HG03469 (cell line): Measurements from ENCODE around the gene C1orf94.
"Not testable (repeated sequence)": the region's sequence is repeated elsewhere in the genome, so short reads cannot be mapped to it uniquely, and the experiment has no call there.

Source experiments
- ATAC-seq: cut with Tn5 transposase; IDR thresholded peaks from one replicate; pipeline ENCODE4 v1.9.1; 2021; ENCODE audit warnings: mild to moderate bottlenecking, moderate library complexity, moderate number of reproducible peaks; ENCODE audit not compliant: unreplicated experiment

C1orf94 gene

DNA sequence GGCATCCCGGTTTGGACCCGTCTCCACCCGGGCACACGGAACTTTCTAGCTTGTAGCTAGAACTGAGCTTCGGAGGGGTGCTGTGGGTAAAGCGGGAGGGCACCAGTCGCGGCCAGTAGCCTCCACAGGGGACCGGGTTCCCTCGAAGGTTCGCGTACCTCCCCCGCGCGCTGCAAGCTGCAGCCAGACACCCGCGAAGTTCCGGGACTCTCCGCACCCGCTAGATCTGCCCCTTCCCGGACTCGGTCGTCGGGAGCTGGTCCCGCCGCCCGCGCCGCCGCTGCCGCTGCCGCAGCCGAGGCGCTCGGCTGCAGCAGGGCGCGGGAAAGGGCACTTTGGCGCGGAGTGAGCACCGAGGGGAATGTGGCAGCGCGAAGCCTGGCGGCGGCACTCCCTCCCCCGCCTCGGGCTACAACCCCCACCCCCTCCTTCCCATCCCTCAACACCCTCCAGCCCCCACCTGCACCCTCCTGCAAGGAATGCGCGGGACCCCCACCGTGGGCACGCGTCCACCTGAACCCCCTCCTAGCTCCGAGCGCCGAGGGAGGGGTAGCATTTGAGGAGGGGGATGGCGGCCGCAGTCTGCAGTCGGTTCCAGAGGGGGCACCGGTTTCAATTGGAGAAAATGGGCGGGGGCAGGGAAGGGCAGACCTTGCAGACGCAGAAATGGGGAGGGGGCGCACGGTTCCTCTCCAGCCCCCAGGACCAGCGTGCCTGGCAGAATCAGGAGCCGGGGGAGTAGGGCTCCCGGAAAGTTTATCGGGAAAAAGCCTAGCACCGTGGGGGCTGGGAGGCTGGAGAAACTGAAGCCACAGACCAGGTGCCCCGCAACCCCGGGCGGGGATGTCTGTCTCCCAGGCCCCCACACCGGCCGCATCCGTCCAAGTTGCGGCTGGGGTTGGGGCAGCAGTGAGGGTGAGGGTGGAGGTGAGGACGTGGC lies 12.6 kb upstream of the C1orf94 start:
- no peak for ATAC-seq

DNA sequence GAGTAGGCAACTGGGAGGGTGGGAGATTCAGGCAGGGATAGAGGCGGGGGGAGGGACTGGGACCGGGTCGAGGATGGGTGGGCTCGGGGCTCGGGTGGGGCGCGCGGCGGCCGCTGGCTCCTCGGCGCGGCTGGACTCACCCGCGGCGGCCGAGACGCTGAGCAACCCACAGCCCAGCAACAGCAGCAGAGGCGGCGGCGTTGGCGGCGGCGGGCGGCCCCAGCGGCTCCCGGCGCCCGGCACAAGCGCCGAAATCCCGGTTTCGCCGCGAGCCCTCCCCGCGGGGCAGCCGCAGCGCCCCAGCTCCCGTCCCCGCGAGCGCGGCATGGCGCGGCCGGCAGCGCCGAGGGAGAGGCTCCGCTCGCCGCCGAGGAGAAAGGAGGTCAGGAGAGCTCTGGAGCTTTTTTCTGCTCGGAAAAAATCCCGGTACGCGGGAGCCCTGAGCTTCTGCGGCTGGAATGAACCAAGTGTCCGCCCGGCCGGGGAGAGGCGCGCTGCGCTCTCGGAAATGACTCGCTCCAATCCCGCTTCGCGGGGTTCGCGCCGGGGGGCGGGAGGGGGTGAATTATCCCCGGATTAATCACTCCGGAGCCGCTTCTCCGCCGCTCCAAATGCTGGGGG lies 11.8 kb upstream of the C1orf94 start, which contains the start of gene CSMD2:
Gene CSMD2, minus strand, starts transcription at position 460 of the 621 bp plus-strand sequence. Its CDS starts 133 bp downstream, at position 327.
- ATAC-seq = no peak

DNA sequence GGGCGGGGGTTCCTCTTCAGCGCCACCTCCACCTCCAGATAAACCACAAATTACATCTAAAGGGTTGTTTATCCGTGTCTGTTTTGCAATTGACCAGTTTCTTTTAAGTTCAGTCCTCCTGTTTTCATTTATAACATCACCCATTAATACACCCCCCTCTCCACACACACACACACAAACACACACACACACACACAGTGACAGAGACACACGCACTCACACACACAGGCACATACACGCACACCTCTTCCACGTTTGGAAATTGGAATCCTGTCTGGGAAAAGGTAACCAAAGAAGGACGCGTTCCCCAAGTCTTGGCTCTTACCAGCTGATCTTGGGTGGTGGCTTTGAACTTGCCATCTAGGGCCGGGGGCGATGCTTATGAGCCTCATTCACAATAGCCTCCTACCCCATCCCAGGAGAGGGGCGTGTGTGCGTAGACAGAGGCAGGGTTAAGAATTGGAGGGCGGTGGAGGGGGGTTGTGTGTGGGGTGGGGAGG lies 11.2 kb upstream of the C1orf94 start:
- no peak for ATAC-seq

DNA sequence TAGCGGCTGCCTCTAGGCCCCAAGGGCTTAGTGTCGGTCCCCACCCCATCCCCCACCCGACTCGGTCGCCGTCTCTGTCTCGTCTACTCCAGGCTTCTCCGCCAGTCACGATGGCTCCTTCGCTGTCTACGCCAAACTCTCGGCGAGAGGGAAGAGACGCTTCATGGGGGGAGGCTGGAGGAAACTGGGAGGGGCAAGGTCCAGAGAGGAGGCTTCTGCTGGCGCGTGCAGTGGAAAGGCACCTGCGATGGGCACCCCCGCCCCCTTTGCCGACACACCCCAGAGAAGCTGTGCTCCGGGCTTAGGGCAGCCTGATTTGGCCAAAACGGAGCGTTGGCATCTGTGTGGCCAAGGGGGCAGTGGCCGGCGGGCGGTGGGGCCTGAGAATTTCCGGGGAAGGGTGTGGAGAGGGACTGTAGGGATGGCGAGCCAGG lies 10.5 kb upstream of the C1orf94 start:
- no peak for ATAC-seq

DNA sequence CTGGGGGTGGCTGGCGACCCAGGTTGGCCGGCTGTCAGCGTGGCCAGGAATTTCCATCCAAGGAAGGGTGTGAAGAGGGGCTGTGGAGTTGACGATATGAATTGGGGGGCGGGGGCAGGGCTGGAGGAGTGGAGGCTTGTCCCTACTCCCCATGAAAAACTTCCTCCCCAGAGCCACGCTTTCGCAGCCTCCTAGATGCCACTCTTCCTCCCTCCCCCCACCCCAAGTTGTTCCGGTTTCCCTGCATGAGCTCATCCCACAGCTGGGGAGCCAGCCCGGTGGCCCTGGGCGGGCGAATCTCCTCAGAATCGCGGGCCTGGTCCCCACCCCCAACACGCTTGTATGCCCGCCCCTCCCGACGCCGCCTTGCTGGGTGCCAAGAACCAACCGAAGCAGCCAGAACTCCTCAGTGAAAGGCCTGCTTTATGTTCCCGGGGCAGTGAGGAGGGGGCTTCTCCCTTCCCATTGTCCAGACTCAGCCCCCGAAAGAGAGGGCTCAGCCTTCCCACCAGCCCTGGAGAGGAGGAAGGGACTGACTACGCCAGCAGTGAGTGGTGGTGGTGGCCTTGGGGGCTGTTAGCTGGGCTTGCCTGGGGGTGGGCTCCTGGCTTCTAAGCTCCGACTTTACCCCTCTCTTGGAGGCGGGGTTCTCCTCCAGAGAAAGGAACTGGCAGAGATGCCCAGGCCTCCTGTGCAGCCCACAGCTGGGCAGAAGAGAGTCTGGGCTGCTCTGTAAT lies 9.9 kb upstream of the C1orf94 start:
- no peak for ATAC-seq

DNA sequence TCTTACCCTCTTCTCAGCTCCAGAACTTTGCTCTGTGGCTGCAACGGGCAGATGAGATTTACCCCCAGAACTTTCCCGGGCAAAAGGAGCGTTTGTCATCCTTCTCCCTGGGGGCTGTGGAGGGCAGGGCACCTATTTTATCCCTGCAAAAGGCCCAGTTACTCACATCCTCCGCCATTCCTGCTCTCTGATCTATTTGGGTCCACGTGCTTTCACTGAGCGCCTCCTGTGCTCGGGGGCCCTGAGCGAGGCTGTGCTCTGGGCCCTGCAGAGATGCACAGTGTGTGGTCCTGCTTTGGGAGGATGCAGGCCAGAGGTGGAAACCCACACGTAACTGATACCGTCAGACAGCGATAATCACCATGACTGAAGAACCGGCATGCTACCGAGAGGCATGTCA lies 9.3 kb upstream of the C1orf94 start:
- no peak for ATAC-seq

DNA sequence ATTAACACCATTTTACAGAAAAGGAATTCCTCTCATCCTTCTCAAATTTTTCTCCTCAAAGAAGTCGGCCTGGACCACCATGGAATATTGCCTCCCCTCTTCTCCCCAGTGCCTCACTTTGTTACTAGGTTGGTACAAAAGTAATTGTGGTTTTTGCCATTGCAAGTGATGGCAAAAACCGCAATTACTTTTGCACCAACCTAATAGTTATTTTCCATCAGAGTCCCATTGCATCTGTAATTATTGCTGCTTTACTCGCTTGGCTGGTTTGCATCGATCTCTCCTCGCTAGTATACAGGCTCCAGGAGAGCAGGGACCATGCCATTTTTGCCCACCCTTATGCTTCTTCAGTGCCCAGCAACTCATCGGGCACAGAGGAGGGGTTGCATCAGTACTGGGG lies 963 bp upstream of the C1orf94 start:
- no peak for ATAC-seq

DNA sequence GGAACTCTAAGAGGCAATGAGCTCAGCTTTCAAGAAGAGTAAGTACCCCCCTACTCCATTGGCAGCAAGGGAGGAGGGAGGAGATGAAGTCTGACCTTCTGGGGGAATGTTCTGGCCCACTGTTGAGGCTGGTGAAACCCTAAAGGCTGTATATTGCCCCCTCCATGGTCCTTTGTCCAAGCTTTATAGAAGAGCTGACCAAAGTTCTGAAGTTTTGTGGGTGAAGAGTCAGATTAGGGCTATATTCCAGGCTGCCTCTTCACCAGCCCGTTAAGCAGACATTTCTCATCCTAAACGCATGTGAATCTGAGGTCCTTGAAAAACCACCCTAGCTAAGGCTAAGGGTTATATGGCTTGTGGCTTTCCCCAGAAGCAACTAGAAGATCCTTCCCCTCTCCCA lies 1.4 kb downstream of the C1orf94 start:
- no peak for ATAC-seq

DNA sequence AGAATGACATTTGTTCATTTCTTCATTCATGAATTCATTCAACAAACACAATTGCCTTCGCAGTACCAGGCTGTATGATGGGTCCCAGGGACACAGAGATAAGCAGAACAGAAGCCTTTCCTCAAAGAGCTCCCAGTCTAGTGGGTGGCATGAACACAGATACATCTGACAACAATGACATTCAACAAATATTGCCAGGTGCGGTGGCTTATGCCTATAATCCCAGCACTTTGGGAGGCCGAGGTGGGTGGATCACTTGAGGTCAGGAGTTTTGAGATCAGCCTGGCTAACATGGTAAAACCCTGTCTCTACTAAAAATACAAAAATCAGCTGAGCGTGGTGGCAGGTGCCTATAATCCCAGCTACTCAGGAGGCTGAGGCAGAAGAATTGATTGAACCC lies 6.7 kb downstream of the C1orf94 start:
- ATAC-seq = not testable (repeated sequence)

DNA sequence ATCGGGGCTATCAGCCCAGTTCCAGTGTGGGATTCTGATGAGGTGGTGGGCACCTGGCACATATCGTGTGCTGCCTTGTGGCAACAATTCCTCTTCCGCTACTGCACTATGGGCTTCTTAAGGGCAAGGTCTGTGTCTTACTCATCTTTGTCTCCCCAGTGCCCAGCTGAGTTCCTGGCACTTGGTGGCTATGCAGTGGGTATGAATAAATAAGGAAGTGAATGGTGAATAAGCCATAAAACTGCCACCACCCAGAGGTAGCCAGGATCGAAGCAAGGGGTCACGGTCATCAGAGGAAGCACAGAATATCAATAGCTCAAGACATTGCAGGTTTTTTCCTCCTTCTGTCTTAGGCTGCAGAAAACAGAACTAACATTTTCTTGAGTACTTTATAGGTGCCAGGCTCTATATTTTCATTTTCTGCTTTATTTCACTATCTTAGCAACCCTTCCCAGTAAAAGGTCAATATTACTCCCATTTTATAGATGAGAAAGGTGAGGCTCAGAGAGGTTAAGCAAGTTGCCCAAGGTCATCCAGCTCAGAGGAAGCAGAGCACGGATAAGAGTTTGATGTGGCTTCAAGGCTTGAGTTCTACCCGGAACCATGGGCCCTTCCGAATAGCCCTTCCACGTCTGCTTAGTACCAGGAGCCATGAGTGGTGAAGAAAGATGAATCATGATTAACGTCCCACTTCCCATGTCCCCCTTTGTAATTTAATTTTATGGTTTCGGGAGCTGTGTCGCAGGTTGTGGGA lies 10.2 kb downstream of the C1orf94 start:
- ATAC-seq = no peak

DNA sequence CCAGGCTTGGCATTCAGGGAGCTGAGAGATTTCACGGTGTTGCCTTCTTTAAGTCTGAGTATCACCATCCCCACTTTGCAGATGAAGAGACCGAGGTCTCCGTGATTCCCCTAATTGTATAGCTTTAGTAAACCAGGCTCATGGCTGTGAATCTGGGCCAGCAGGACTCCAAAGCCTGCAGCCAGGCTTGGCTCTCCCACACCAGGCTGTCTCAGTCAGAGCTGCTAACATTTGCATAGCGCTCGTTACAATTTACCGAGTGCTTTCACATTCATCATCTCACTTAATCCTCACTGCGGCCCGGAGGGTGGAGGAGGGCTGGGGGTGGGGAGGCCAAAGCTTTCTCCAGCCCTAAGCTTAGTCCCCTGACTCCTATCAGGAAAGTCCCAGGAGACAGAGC lies 11.7 kb downstream of the C1orf94 start:
- ATAC-seq = no peak

DNA sequence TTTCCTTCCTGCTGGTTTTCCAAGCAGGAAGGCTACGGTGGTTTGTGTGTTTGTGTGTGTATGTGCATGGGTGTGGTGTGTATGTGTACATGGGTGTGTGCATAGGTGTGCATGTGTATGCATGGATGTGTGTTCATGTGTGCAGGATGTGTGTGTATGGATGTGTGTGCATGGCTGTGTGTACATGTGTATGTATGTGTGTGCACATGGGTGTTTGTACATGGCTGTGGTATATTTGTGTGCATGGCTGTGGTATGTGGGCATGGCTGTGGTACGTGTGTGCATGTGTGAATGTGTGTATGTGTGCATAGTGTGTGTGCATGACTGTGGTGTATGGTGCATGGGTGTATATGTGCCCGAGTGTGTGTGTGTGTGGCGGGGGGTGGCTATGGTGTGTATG lies 12.3 kb downstream of the C1orf94 start:
- ATAC-seq = no peak

DNA sequence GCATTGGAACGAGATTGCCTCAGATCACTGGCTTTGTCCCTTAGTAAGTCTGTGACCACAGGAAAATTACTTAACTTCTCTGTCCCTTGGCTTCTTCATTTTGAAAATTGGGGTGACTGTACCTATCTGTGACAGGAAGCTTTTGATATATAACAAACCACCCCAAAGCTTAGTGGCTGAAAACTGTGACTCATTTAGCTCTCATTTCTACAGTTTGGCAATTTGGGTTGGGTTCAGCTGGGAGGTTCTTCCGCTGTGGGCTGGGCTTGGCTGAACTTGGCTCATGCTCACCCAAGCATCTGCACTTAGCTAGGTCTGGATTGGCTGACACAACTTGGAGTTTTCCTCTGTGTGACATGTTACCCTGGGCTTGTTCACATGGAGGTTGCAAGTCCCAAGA lies 14.0 kb downstream of the C1orf94 start:
- ATAC-seq = no peak

DNA sequence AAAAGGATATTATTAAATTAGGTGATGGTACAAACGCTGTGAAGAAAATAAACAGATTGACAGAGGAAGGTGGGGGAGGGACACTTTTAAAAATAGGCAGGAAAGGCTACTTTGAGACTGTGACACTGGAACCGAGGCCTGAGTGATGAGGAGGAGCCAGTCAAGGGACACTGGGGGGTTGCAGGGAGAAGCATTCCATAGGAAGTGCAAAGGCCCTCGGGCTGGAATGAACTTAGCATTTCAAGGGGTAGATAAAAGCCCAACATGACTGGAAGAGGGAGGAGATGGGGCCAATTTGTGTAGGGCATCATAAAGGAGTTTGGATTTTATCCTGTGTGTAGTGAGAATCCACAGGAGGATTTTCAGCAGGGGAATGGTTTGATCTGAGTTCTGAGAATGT lies 15.9 kb downstream of the C1orf94 start:
- no peak for ATAC-seq

DNA sequence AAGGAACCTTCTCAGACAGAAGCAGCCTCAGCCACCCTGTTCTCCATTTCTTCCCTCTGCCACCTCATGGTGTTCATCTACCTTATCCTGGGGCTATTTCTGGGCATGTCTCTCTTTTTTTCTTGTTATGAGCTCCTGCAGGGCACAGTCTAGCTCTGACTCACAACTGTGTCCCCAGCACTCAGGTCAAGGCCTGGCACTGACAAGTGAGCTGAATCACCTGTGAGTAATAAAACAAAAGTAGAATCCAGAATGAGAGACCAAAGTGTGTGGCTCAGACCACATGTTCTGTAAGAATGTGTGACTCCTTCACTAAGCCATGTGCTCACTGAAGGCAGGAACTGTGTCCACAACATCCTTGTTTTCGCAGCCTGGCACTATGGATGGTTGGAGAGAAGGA lies 23.2 kb downstream of the C1orf94 start:
- ATAC-seq = no peak

DNA sequence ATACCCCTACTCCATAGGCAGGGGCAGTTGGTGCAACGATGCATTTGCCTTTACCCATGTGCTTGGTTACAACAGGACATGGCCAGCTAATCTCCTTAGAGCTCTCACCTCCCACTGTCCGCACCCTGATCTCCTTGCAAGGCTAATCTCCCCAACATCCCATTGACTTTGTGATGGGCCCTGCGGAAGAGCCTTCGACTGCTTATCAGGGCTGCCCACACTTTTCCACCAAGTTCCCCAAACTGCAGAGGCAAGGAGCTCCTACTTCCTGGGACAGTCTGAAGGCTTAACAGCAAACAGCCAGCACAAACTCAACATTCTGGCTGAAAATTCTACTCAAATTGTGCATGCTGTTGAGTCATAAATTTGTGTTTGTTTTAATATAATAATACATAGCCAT lies 36.0 kb downstream of the C1orf94 start:
- no peak for ATAC-seq

DNA sequence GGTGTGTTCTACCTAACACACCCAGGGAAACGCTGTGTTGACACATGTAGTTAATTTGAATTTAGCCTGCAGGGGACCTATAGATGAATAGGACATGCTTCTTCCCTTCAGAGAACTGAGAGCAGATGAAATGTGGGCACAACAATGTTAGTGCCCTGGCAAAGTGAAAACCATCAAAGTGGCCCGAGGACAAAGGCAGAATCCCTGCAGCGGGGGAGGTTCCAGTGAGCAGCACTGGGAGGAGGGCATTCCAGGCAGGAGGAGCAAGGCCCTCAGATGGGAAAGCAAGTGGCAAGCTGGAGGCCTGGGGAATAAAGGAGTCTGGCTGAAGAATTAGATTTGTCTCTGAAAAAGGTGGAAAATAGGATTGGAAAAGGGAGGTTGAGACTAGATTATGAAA lies 37.2 kb downstream of the C1orf94 start:
- no peak for ATAC-seq

DNA sequence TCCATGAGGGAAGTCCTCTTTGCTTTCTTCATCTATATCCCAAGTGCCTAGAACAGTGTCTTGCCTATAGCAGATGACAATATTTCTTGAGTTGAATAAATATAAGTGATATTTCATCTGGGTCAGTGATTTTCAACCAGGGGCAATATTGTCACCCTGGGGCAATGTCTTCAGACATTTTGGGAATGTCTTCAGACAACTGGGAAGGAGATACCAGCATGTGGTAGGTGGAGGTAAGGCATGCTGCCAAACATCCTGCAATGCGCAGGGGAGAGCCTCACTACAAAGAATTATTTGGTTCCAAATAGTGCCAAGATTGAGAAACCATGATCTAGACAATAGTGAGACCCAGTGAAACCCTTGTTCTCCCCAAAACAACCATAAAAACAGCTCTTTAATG lies 54.7 kb downstream of the C1orf94 start:
- ATAC-seq = no peak

DNA sequence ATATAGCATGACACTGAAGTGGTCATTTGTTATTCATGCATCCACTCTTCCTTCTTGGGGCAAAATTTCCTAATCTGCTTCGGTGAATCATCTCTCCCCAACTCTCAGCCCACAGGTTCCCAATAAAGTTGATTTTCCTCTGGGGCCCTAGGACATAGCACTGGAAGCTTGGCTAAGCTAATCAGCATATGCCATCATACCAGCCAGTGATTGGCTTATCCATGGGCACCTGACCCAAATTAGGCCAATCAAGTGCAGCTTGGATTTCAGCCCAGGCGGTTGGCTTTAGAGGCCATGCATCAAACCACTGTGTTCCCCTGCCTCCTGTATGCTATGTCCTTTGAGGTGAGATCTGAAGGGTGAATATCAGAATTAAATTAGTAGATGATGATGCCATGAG lies 58.9 kb downstream of the C1orf94 start:
- ATAC-seq = no peak

DNA sequence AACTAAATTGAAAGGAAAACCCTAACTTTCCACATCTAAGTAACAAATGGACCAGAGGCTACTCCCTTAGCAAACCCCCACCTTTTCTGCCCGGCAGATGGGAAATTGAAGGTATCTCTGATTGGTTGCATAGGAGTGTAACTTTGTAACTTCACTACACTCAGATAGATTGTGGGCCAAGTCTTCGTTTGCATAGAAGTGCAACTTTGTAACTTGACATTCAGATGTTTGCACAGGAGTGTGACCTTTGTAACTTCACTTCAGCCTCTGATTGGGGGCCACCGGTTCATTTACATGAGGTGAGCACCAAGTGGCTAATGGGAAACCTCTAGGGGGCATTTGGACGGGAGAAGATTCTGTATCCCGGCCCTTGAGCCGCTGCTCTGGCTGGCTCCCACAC lies 59.4 kb downstream of the C1orf94 start:
- ATAC-seq = no peak
